HG03175 (cell line): ENCODE data around the gene FOXP2.
"Not testable (repeated sequence)": the region's sequence is repeated elsewhere in the genome, so short reads cannot be mapped to it uniquely, and the experiment has no call there.

Experiments used
- ATAC-seq: cut with Tn5 transposase; IDR thresholded peaks from one replicate; pipeline ENCODE4 v1.9.1; 2021; ENCODE audit warnings: mild to moderate bottlenecking, moderate library complexity; ENCODE audit not compliant: unreplicated experiment

FOXP2 gene

GRCh38 chr7:114419441-114420272 is 5.0 kb downstream of the FOXP2 start:
- no peak for ATAC-seq

GRCh38 chr7:114422507-114423501 is 8.2 kb downstream of the FOXP2 start:
- ATAC-seq: no peak

- ATAC-seq: no peak
Observed at GRCh38 chr7:114426382-114426781, 11.8 kb downstream of the FOXP2 start.

- ATAC-seq: no peak
Observed at GRCh38 chr7:114426824-114427223, 12.2 kb downstream of the FOXP2 start.

- no peak for ATAC-seq
Observed at GRCh38 chr7:114428211-114428610, 13.6 kb downstream of the FOXP2 start.

GRCh38 chr7:114431189-114431588 is 16.6 kb downstream of the FOXP2 start:
- ATAC-seq: no peak

GRCh38 chr7:114432061-114432460 is 17.4 kb downstream of the FOXP2 start:
- ATAC-seq: no peak

GRCh38 chr7:114432703-114433102 is 18.1 kb downstream of the FOXP2 start:
- no peak for ATAC-seq

- no peak for ATAC-seq
Observed at GRCh38 chr7:114439581-114439980, 25.0 kb downstream of the FOXP2 start.

- ATAC-seq: not testable (repeated sequence)
Observed at GRCh38 chr7:114440927-114441326, 26.3 kb downstream of the FOXP2 start.

- ATAC-seq: no peak
Observed at GRCh38 chr7:114444196-114444595, 29.6 kb downstream of the FOXP2 start.

- no peak for ATAC-seq
Observed at GRCh38 chr7:114450431-114450830, 35.8 kb downstream of the FOXP2 start.

GRCh38 chr7:114459574-114459973 is 45.0 kb downstream of the FOXP2 start:
- no peak for ATAC-seq

GRCh38 chr7:114460021-114460420 is 45.4 kb downstream of the FOXP2 start:
- no peak for ATAC-seq

GRCh38 chr7:114466917-114467316 is 52.3 kb downstream of the FOXP2 start:
- no peak for ATAC-seq

- ATAC-seq: no peak
Observed at GRCh38 chr7:114468844-114469243, 54.2 kb downstream of the FOXP2 start.

- ATAC-seq: no peak
Observed at GRCh38 chr7:114472896-114473512, 58.4 kb downstream of the FOXP2 start.

- ATAC-seq: no peak
Observed at GRCh38 chr7:114478384-114478783, 63.8 kb downstream of the FOXP2 start.

- ATAC-seq: no peak
Observed at GRCh38 chr7:114481999-114482398, 67.4 kb downstream of the FOXP2 start.

- ATAC-seq: no peak
Observed at GRCh38 chr7:114484226-114484625, 69.6 kb downstream of the FOXP2 start.

- no peak for ATAC-seq
Observed at GRCh38 chr7:114487174-114487573, 72.6 kb downstream of the FOXP2 start.
